Measurements from ENCODE around the gene DOCK8.

The DOCK8 gene

GRCh38 chr9:441126-441525, 226.5 kb downstream of the DOCK8 start:
- Histone ChIP-seq H3K27me3 (replicated peaks; ENCODE audit: insufficient read depth, low read length) (no peaks in the 10 kb centered on the region), H3K4me1 (ENCODE audit: low read length) (0 out of 2 replicates have a peak, but pooled peaks cover 1% of the 10 kb centered on the region), H3F3A (ENCODE audit: insufficient read depth, low read length) (no peaks in the 10 kb centered on the region), H2AFZ (ENCODE audit: low read length) (no peak overlapping the region), H3K9me3 (replicated peaks; ENCODE audit: insufficient read depth, low read length) (no peaks in the 10 kb centered on the region), H3K36me3 (replicated peaks; ENCODE audit: insufficient read depth, low read length) (no peaks in the 10 kb centered on the region), H4K20me1 (ENCODE audit: insufficient read depth, low read length) (no peaks in the 10 kb centered on the region), H3K79me2 (ENCODE audit: low read length) (no peaks in the 10 kb centered on the region), H3K4me2 (ENCODE audit: low read depth, low read length) (no peak overlapping the region), H3K4me3 (ENCODE audit: low read length) (no peak overlapping the region), H3K9ac (ENCODE audit: low read length) (no peak overlapping the region), H3K27ac (ENCODE audit: low read length) (no peak overlapping the region), H3K9me2 (replicated peaks; ENCODE audit: insufficient read depth, low read length) (no peaks in the 10 kb centered on the region)
- TF ChIP-seq EZH2 (optimal IDR thresholded peaks at IDR 0.05; ENCODE audit: low read depth, low read length) (no peak), EZH2phosphoT487 (IDR thresholded peaks at IDR 0.05; ENCODE audit: low read length) (no peak)
- TF ChIP-seq, protein P1, sequence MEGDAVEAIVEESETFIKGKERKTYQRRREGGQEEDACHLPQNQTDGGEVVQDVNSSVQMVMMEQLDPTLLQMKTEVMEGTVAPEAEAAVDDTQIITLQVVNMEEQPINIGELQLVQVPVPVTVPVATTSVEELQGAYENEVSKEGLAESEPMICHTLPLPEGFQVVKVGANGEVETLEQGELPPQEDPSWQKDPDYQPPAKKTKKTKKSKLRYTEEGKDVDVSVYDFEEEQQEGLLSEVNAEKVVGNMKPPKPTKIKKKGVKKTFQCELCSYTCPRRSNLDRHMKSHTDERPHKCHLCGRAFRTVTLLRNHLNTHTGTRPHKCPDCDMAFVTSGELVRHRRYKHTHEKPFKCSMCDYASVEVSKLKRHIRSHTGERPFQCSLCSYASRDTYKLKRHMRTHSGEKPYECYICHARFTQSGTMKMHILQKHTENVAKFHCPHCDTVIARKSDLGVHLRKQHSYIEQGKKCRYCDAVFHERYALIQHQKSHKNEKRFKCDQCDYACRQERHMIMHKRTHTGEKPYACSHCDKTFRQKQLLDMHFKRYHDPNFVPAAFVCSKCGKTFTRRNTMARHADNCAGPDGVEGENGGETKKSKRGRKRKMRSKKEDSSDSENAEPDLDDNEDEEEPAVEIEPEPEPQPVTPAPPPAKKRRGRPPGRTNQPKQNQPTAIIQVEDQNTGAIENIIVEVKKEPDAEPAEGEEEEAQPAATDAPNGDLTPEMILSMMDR (IDR thresholded peaks at IDR 0.05; ENCODE audit: low read length) = no peak
- no peak for DNase-seq

GRCh38 chr9:444528-444927, 229.9 kb downstream of the DOCK8 start:
- DNase-seq = no peak
- Histone ChIP-seq H3K27ac (ENCODE audit: low read length) (no peak overlapping the region), H3K9me2 (replicated peaks; ENCODE audit: insufficient read depth, low read length) (no peaks in the 10 kb centered on the region), H4K20me1 (ENCODE audit: insufficient read depth, low read length) (no peaks in the 10 kb centered on the region), H3K36me3 (replicated peaks; ENCODE audit: insufficient read depth, low read length) (no peaks in the 10 kb centered on the region), H3K4me1 (ENCODE audit: low read length) (peaks cover 21% of the 10 kb centered on the region), H3K79me2 (ENCODE audit: low read length) (no peaks in the 10 kb centered on the region), H3K4me3 (ENCODE audit: low read length) (no peak overlapping the region), H3F3A (ENCODE audit: insufficient read depth, low read length) (peaks cover 20% of the 10 kb centered on the region), H3K9me3 (replicated peaks; ENCODE audit: insufficient read depth, low read length) (no peaks in the 10 kb centered on the region), H2AFZ (ENCODE audit: low read length) (no peak overlapping the region), H3K27me3 (replicated peaks; ENCODE audit: insufficient read depth, low read length) (no peaks in the 10 kb centered on the region), H3K4me2 (ENCODE audit: low read depth, low read length) (no peak overlapping the region), H3K9ac (ENCODE audit: low read length) (no peak overlapping the region)
- no peak for TF ChIP-seq EZH2 (optimal IDR thresholded peaks at IDR 0.05; ENCODE audit: low read depth, low read length)
- TF ChIP-seq EZH2phosphoT487 (IDR thresholded peaks at IDR 0.05; ENCODE audit: low read length) = no peak
- TF ChIP-seq, protein P1 (IDR thresholded peaks at IDR 0.05; ENCODE audit: low read length) = no peak

DNA sequence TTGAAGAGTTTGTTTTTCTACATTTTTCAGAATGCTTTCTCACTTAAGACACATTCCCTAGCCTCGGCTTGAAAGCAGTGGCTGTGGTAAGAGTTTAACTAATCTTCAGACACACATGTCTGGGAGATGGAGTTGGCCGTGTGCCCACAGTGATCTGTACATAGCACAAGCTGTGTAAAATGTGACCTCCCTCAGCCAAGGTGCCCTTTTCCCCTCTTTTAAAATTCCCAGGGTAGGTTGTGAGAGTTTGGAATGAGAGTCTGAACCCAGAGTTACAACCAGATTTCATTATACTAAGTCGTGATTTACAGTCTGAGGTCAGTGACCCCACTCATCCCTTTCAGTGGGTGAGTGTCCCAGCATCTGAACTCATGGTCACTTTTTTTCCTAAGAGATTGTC, 230.4 kb downstream of the DOCK8 start:
- H3K27me3 ChIP-seq (replicated peaks; ENCODE audit: insufficient read depth, low read length) = no peaks in the 10 kb centered on the region
- no peak for TF ChIP-seq EZH2phosphoT487 (IDR thresholded peaks at IDR 0.05; ENCODE audit: low read length)
- no peak for TF ChIP-seq EZH2 (optimal IDR thresholded peaks at IDR 0.05; ENCODE audit: low read depth, low read length)
- TF ChIP-seq, protein P1 (IDR thresholded peaks at IDR 0.05; ENCODE audit: low read length) = no peak
- H3K4me3 ChIP-seq (ENCODE audit: low read length) = no peak overlapping the region
- no peak overlapping the region for H3K4me2 ChIP-seq (ENCODE audit: low read depth, low read length)
- no peaks in the 10 kb centered on the region for H4K20me1 ChIP-seq (ENCODE audit: insufficient read depth, low read length)
- H3K9ac ChIP-seq (ENCODE audit: low read length) = no peak overlapping the region
- H3K27ac ChIP-seq (ENCODE audit: low read length) = no peak overlapping the region
- 0 out of 2 replicates have a peak, but pooled peaks cover 4% of the 10 kb centered on the region for H3K36me3 ChIP-seq (replicated peaks; ENCODE audit: insufficient read depth, low read length)
- DNase-seq = no peak
- H3K79me2 ChIP-seq (ENCODE audit: low read length) = no peaks in the 10 kb centered on the region
- H3F3A ChIP-seq (ENCODE audit: insufficient read depth, low read length) = peaks cover 20% of the 10 kb centered on the region
- no peaks in the 10 kb centered on the region for H3K9me3 ChIP-seq (replicated peaks; ENCODE audit: insufficient read depth, low read length)
- H3K4me1 ChIP-seq (ENCODE audit: low read length) = peaks cover 21% of the 10 kb centered on the region
- H3K9me2 ChIP-seq (replicated peaks; ENCODE audit: insufficient read depth, low read length) = no peaks in the 10 kb centered on the region
- no peak overlapping the region for H2AFZ ChIP-seq (ENCODE audit: low read length)
